Neural progenitor cell (in vitro differentiated cells): ENCODE results near the gene TMEM63C.
A peak's percentile ranks its signal among the peaks of the same experiment; 100 is the strongest.

Source experiments
- EZH2 ChIP-seq: fragments of 200-600 bp; sonication (generic); IDR thresholded peaks from 2 replicates; pipeline ENCODE4 v1.6.1; 2017; ENCODE audit warnings: antibody characterized with exemption, mild to moderate bottlenecking, moderate library complexity
- TF ChIP-seq, protein P1 (sequence below): fragments of 200-600 bp; sonication (generic); IDR thresholded peaks from 2 replicates; pipeline ENCODE4 v1.5.1; 2017; ENCODE audit warnings: antibody characterized with exemption, mild to moderate bottlenecking

GRCh38 chr14:77151245-77151644 is 30.4 kb upstream of the TMEM63C start:
- TF ChIP-seq EZH2, result no peak
- TF ChIP-seq, protein P1, sequence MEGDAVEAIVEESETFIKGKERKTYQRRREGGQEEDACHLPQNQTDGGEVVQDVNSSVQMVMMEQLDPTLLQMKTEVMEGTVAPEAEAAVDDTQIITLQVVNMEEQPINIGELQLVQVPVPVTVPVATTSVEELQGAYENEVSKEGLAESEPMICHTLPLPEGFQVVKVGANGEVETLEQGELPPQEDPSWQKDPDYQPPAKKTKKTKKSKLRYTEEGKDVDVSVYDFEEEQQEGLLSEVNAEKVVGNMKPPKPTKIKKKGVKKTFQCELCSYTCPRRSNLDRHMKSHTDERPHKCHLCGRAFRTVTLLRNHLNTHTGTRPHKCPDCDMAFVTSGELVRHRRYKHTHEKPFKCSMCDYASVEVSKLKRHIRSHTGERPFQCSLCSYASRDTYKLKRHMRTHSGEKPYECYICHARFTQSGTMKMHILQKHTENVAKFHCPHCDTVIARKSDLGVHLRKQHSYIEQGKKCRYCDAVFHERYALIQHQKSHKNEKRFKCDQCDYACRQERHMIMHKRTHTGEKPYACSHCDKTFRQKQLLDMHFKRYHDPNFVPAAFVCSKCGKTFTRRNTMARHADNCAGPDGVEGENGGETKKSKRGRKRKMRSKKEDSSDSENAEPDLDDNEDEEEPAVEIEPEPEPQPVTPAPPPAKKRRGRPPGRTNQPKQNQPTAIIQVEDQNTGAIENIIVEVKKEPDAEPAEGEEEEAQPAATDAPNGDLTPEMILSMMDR, result peak; percentile 77
